Duodenal mucosa (tissue), 2 donors: ENCODE results near the gene COL6A6.

Source experiments
- H3K27ac ChIP-seq: one replicate; pipeline ENCODE4 v1.7.0; 2013; ENCODE audit warnings: low read depth, low read length
- H3K27me3 ChIP-seq, 2 donors: one replicate each; pipeline ENCODE4 v1.7.0; 2013; ENCODE audit warnings: low read length in 2 of 2, control low read depth in 1 of 2; ENCODE audit not compliant: insufficient read depth in 2 of 2, control insufficient read depth in 1 of 2
- H3K36me3 ChIP-seq, 2 donors: one replicate each; pipeline ENCODE4 v1.7.0; 2013; ENCODE audit warnings: low read length in 2 of 2, control low read depth in 1 of 2; ENCODE audit not compliant: insufficient read depth in 2 of 2, control insufficient read depth in 1 of 2
- H3K4me1 ChIP-seq, 2 donors: one replicate each; pipeline ENCODE4 v1.7.0; 2013; ENCODE audit warnings: low read length in 2 of 2, control low read depth in 1 of 2; ENCODE audit not compliant: insufficient read depth in 2 of 2, control insufficient read depth in 1 of 2
- H3K4me3 ChIP-seq, 2 donors: one replicate each; pipeline ENCODE4 v1.7.0; 2013; ENCODE audit warnings: low read length in 2 of 2, low read depth in 1 of 2
- H3K9ac ChIP-seq, 2 donors: one replicate each; pipeline ENCODE4 v1.7.0; 2013; ENCODE audit warnings: low read length in 2 of 2, low read depth in 1 of 2
- H3K9me3 ChIP-seq, 2 donors: one replicate each; pipeline ENCODE4 v1.7.0; 2013; ENCODE audit warnings: low read length in 2 of 2, control low read depth in 1 of 2; ENCODE audit not compliant: control insufficient read depth in 1 of 2

The COL6A6 gene

GRCh38 chr3:130506031-130506430 is 10.9 kb upstream of the COL6A6 start:
- Histone ChIP-seq H3K27me3 (no peaks in the 10 kb centered on the region), H3K4me3 (no peak overlapping the region), H3K36me3 (no peaks in the 10 kb centered on the region), H3K9me3 (no peaks in the 10 kb centered on the region), H3K9ac (no peak overlapping the region), H3K4me1 (no peaks in the 10 kb centered on the region), H3K27ac (no peak overlapping the region)

- H3K27me3 ChIP-seq: no peaks in the 10 kb centered on the region
- H3K27ac ChIP-seq: no peak overlapping the region
- H3K4me1 ChIP-seq: no peaks in the 10 kb centered on the region
- H3K9me3 ChIP-seq: no peaks in the 10 kb centered on the region
- no peak overlapping the region for H3K4me3 ChIP-seq
- H3K9ac ChIP-seq: no peak overlapping the region
- H3K36me3 ChIP-seq: no peaks in the 10 kb centered on the region
These were observed 9.2 kb upstream of the COL6A6 start for GRCh38 chr3:130507746-130508145.

GRCh38 chr3:130509008-130509407 is 8.0 kb upstream of the COL6A6 start:
- Histone ChIP-seq H3K9me3 (no peaks in the 10 kb centered on the region), H3K36me3 (no peaks in the 10 kb centered on the region), H3K4me3 (no peak overlapping the region), H3K27me3 (no peaks in the 10 kb centered on the region), H3K9ac (no peak overlapping the region), H3K27ac (no peak overlapping the region), H3K4me1 (no peaks in the 10 kb centered on the region)

GRCh38 chr3:130514681-130515080 is 2.3 kb upstream of the COL6A6 start:
- Histone ChIP-seq H3K4me1 (no peaks in the 10 kb centered on the region), H3K9me3 (no peaks in the 10 kb centered on the region), H3K36me3 (no peaks in the 10 kb centered on the region), H3K4me3 (no peak overlapping the region), H3K27me3 (peaks cover 3 to 20% of the 10 kb centered on the region in 2 donors), H3K27ac (no peak overlapping the region), H3K9ac (no peak overlapping the region)

GRCh38 chr3:130515755-130516154 is 1.2 kb upstream of the COL6A6 start:
- Histone ChIP-seq H3K36me3 (no peaks in the 10 kb centered on the region), H3K27me3 (peaks cover 3 to 20% of the 10 kb centered on the region in 2 donors), H3K9ac (no peak overlapping the region), H3K4me3 (no peak overlapping the region), H3K27ac (no peak overlapping the region), H3K9me3 (no peaks in the 10 kb centered on the region), H3K4me1 (no peaks in the 10 kb centered on the region)

GRCh38 chr3:130517602-130518001 is 625 bp downstream of the COL6A6 start:
- Histone ChIP-seq H3K9ac (no peak overlapping the region), H3K4me3 (no peak overlapping the region), H3K36me3 (no peaks in the 10 kb centered on the region), H3K9me3 (no peaks in the 10 kb centered on the region), H3K27ac (no peak overlapping the region), H3K27me3 (peaks cover 3 to 20% of the 10 kb centered on the region in 2 donors), H3K4me1 (no peaks in the 10 kb centered on the region)

- H3K9me3 ChIP-seq: no peaks in the 10 kb centered on the region
- H3K27me3 ChIP-seq: peaks cover 3 to 20% of the 10 kb centered on the region in 2 donors
- no peak overlapping the region for H3K27ac ChIP-seq
- H3K36me3 ChIP-seq: no peaks in the 10 kb centered on the region
- no peaks in the 10 kb centered on the region for H3K4me1 ChIP-seq
- no peak overlapping the region for H3K4me3 ChIP-seq
- no peak overlapping the region for H3K9ac ChIP-seq
These were observed 2.8 kb downstream of the COL6A6 start for GRCh38 chr3:130519754-130520153.

- no peaks in the 10 kb centered on the region for H3K36me3 ChIP-seq
- H3K27me3 ChIP-seq: peaks cover 0 to 7% of the 10 kb centered on the region in 2 donors
- H3K9me3 ChIP-seq: no peaks in the 10 kb centered on the region
- no peaks in the 10 kb centered on the region for H3K4me1 ChIP-seq
- H3K27ac ChIP-seq: no peak overlapping the region
- no peak overlapping the region for H3K4me3 ChIP-seq
- H3K9ac ChIP-seq: no peak overlapping the region
These were observed 5.4 kb downstream of the COL6A6 start for GRCh38 chr3:130522399-130522798.

GRCh38 chr3:130527426-130527825 is 10.4 kb downstream of the COL6A6 start:
- H3K27ac ChIP-seq: no peak overlapping the region
- no peaks in the 10 kb centered on the region for H3K36me3 ChIP-seq
- peaks cover 0 to 3% of the 10 kb centered on the region in 2 donors for H3K27me3 ChIP-seq
- no peaks in the 10 kb centered on the region for H3K4me1 ChIP-seq
- no peak overlapping the region for H3K9ac ChIP-seq
- H3K4me3 ChIP-seq: no peak overlapping the region
- no peaks in the 10 kb centered on the region for H3K9me3 ChIP-seq

GRCh38 chr3:130528120-130528519 is 11.1 kb downstream of the COL6A6 start:
- Histone ChIP-seq H3K36me3 (no peaks in the 10 kb centered on the region), H3K9me3 (no peaks in the 10 kb centered on the region), H3K27me3 (peaks cover 0 to 3% of the 10 kb centered on the region in 2 donors), H3K9ac (no peak overlapping the region), H3K4me1 (no peaks in the 10 kb centered on the region), H3K27ac (no peak overlapping the region), H3K4me3 (no peak overlapping the region)
